GM10266 (cell line): ENCODE data around the gene STK33.

ENCODE experiments used
- DNase-seq: peaks from one replicate; pipeline ENCODE4 v3.0.0; 2012; ENCODE audit errors: extremely low spot score
- CTCF ChIP-seq: IDR thresholded peaks from 2 replicates; pipeline ENCODE4 v1.5.1; 2012; ENCODE audit warnings: mild to moderate bottlenecking, low read depth; ENCODE audit not compliant: control insufficient read depth, insufficient read depth; ENCODE audit errors: missing control alignments

STK33 gene

GRCh38 chr11:8352876-8353505 lies 241.0 kb downstream of the STK33 start:
- DNase-seq: no peak
- no peak for TF ChIP-seq CTCF

- no peak for TF ChIP-seq CTCF
- no peak for DNase-seq
Observed at GRCh38 chr11:8352103-8352875, 241.7 kb downstream of the STK33 start.

GRCh38 chr11:8351223-8351622 lies 242.8 kb downstream of the STK33 start:
- no peak for DNase-seq
- TF ChIP-seq CTCF: no peak

- no peak for TF ChIP-seq CTCF
- DNase-seq: no peak
Observed at GRCh38 chr11:8347978-8348377, 246.1 kb downstream of the STK33 start.

GRCh38 chr11:8346157-8346755 lies 247.8 kb downstream of the STK33 start:
- no peak for TF ChIP-seq CTCF
- DNase-seq: no peak

GRCh38 chr11:8345179-8345578 lies 248.8 kb downstream of the STK33 start:
- no peak for DNase-seq
- TF ChIP-seq CTCF: no peak

- DNase-seq: no peak
- no peak for TF ChIP-seq CTCF
Observed at GRCh38 chr11:8344346-8344745, 249.7 kb downstream of the STK33 start.
